B cell (primary cell): Measurements from ENCODE around the gene KDM5A.

ENCODE experiments used
- CTCF ChIP-seq: fragments of 200-600 bp; IDR thresholded peaks from one replicate; pipeline ENCODE4 v1.8.0; 2022; ENCODE audit warnings: antibody characterized with exemption, mild to moderate bottlenecking
- EZH2 ChIP-seq: IDR thresholded peaks from 2 replicates; pipeline ENCODE4 v1.6.1; 2012; ENCODE audit warnings: borderline replicate concordance, low read depth, mild to moderate bottlenecking, moderate library complexity, low read length; ENCODE audit not compliant: insufficient read depth, poor library complexity, severe bottlenecking

DNA sequence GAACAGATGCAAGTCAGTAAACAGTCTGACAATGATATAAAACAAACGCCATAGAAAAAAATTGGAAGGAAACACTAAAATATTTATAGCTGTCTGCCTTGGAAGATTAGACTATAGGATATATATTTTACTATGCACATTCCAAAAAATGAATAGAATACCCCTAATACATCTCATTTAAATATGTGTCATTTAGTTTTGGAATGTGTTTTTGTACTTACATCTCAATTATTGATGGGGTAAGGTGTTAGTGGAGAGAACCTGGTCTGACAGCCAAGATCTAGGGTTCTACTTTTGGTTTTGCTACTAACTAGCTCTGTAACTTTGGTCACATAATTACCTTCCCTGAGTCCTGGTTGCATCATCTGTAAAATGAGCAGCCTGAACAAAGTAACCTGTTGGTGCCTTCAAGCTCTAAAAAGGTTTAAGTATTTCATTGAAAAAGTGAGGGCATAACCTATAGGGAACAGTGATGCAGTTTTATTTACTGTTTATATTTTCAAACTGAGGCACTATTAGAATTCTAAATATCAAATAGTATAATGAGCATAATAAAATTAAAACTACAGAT lies 97.9 kb downstream of the KDM5A start:
- no peak for TF ChIP-seq CTCF
- TF ChIP-seq EZH2 = no peak
